Putamen (tissue), 1 donor: ENCODE measurements around the gene CISD3.

ENCODE experiments used
- DNase-seq: peaks from one replicate; pipeline ENCODE4 v3.0.0-alpha.2; 2016; ENCODE audit warnings: low spot score

Gene CISD3

GRCh38 chr17:38728290-38728831 is 1.8 kb upstream of the CISD3 start:
- DNase-seq: no peak

GRCh38 chr17:38729368-38729885 is 714 bp upstream of the CISD3 start:
- DNase-seq: no peak

- no peak for DNase-seq
Measured at GRCh38 chr17:38730526-38731379, 612 bp downstream of the CISD3 start.

GRCh38 chr17:38731526-38732294 is 1.6 kb downstream of the CISD3 start:
- DNase-seq: no peak

- DNase-seq: no peak
Measured at GRCh38 chr17:38732376-38733281, 2.5 kb downstream of the CISD3 start.

- no peak for DNase-seq
Measured at GRCh38 chr17:38733282-38733981, 3.3 kb downstream of the CISD3 start.

- no peak for DNase-seq
Measured at GRCh38 chr17:38733982-38734973, 4.1 kb downstream of the CISD3 start.

GRCh38 chr17:38735161-38735997 is 5.2 kb downstream of the CISD3 start:
- no peak for DNase-seq

GRCh38 chr17:38738007-38738662 is 8.0 kb downstream of the CISD3 start:
- no peak for DNase-seq

GRCh38 chr17:38738686-38739085 is 8.5 kb downstream of the CISD3 start:
- DNase-seq: no peak

- no peak for DNase-seq
Measured at GRCh38 chr17:38739305-38739704, 9.2 kb downstream of the CISD3 start.

- DNase-seq: no peak
Measured at GRCh38 chr17:38740044-38740443, 9.9 kb downstream of the CISD3 start.

GRCh38 chr17:38740806-38741205 is 10.7 kb downstream of the CISD3 start:
- DNase-seq: no peak

GRCh38 chr17:38741461-38741860 is 11.3 kb downstream of the CISD3 start:
- no peak for DNase-seq

- DNase-seq: no peak
Measured at GRCh38 chr17:38741921-38742410, 11.8 kb downstream of the CISD3 start.

GRCh38 chr17:38742411-38743308 is 12.5 kb downstream of the CISD3 start:
- no peak for DNase-seq

GRCh38 chr17:38743556-38744171 is 13.5 kb downstream of the CISD3 start:
- DNase-seq: no peak
